ENCODE data around the gene THY1. TPM values are rescaled to one million over a fixed set of nuclear protein-coding genes. Genes with fewer than 3 reads are reported as not detected.

Gene THY1
- total and polyA plus RNA-seq, 9 of the 15 experiments (the other 6 are each of a cell fraction or from before 2014, with no cell fraction given): 0.07 to 0.40 (median 0.16) TPM; not detected in 5

- Histone ChIP-seq H4K20me1 (replicated peaks; ENCODE audit: control insufficient read depth, insufficient read depth, low read length) (no peaks in the 10 kb centered on the region), H3K4me3 (no peak overlapping the region), H3K27ac (ENCODE audit: extremely low read depth, low read depth, low read length) (no peak overlapping the region), H3K9me1 (ENCODE audit: control insufficient read depth, insufficient read depth, low read length) (no peaks in the 10 kb centered on the region), H3K27me3 (ENCODE audit: control insufficient read depth in 2 of 2, insufficient read depth in 2 of 2, low read length in 2 of 2) (no peaks in the 10 kb centered on the region), H3K9me3 (replicated peaks; ENCODE audit: control insufficient read depth, insufficient read depth, low read depth, low read length) (peaks cover 6% of the 10 kb centered on the region), H2AFZ (ENCODE audit: low read depth, low read length) (no peak overlapping the region), H3K36me3 (ENCODE audit: control insufficient read depth, insufficient read depth, low read length) (no peaks in the 10 kb centered on the region), H3K4me1 (replicated peaks in 1 of 2; ENCODE audit: control insufficient read depth in 2 of 2, insufficient read depth in 2 of 2, low read length in 2 of 2) (peaks cover 0 to 4% of the 10 kb centered on the region in 2 experiments; a peak in 1 of 5 replicates), H3K9ac (ENCODE audit: insufficient read depth in 1 of 2, low read depth in 2 of 2, low read length in 2 of 2) (no peak overlapping the region), H3K79me2 (ENCODE audit: control insufficient read depth, insufficient read depth, low read length) (no peaks in the 10 kb centered on the region), H3K4me2 (ENCODE audit: insufficient read depth, low read length) (no peak overlapping the region)
- ChIA-PET CTCF (ENCODE audit: low intra/inter-chr PET ratio) (no interaction called here), POLR2A (interaction anchor here (0.6 kb wide), 1 partner anchor 30 kb away, joined by 3 read pairs; no protein-coding TSS in a partner anchor)
- WGBS (ENCODE audit: insufficient coverage, low coverage, missing lambda C conversion rate): 37% methylated on average over 5 of the region's 5 CpGs
- TF ChIP-seq FOXK1 (CRISPR knock-in tag; IDR thresholded peaks at IDR 0.05; ENCODE audit: borderline replicate concordance) (no peak), MXI1 (IDR thresholded peaks at IDR 0.05; ENCODE audit: low read depth, low read length) (no peak), ELF4 (CRISPR knock-in tag; IDR thresholded peaks at IDR 0.05) (no peak), USF2 (CRISPR knock-in tag; IDR thresholded peaks at IDR 0.05) (no peak), RBFOX2 (IDR thresholded peaks at IDR 0.05; ENCODE audit: low read depth, low read length) (no peak), ZHX1 (conservative IDR thresholded peaks at IDR 0.05; ENCODE audit: low read length) (no peak)
- DNase-seq (ENCODE audit: extremely low read depth in 1 of 4, low spot score in 3 of 4) (no peak), FAIRE-seq (no peak), ATAC-seq (no peak)
- intact Hi-C loops (cut with micrococcal nuclease): no loop called here
- no TSS peak for BruUV-seq (replicated peaks)
- in situ Hi-C loops (cut with MboI): no loop called here
Observed at GRCh38 chr11:119403021-119403420, 20.0 kb downstream of the THY1 start.
